Neuron (in vitro differentiated cells): ENCODE results near the gene WNK2.

Experiments
- H2AFZ ChIP-seq: one replicate; pipeline ENCODE4 v1.6.1; 2013; ENCODE audit warnings: low read depth, mild to moderate bottlenecking, inconsistent platforms, low read length, moderate library complexity
- H3K27me3 ChIP-seq: one replicate; pipeline ENCODE4 v1.6.1; 2013; ENCODE audit warnings: low read length; ENCODE audit not compliant: insufficient read depth
- H3K36me3 ChIP-seq: one replicate; pipeline ENCODE4 v1.6.1; 2013; ENCODE audit warnings: low read length; ENCODE audit not compliant: insufficient read depth
- H3K4me1 ChIP-seq: one replicate; pipeline ENCODE4 v1.6.1; 2013; ENCODE audit warnings: low read length; ENCODE audit not compliant: insufficient read depth
- H3K4me3 ChIP-seq: 2 replicates; pipeline ENCODE4 v1.5.1; 2013; ENCODE audit warnings: mild to moderate bottlenecking, low read length, moderate library complexity
- H3K9me3 ChIP-seq: one replicate; pipeline ENCODE4 v1.6.1; 2013; ENCODE audit warnings: low read length

WNK2 gene

GRCh38 chr9:93288891-93289883 is 105.2 kb downstream of the WNK2 start:
- no peak overlapping the region for H2AFZ ChIP-seq
- H3K36me3 ChIP-seq, result no peaks in the 10 kb centered on the region
- no peaks in the 10 kb centered on the region for H3K9me3 ChIP-seq
- peaks cover 11% of the 10 kb centered on the region for H3K4me1 ChIP-seq
- no peak overlapping the region for H3K4me3 ChIP-seq
- no peaks in the 10 kb centered on the region for H3K27me3 ChIP-seq

GRCh38 chr9:93290495-93291434 is 106.8 kb downstream of the WNK2 start:
- Histone ChIP-seq H3K27me3 (no peaks in the 10 kb centered on the region), H3K9me3 (no peaks in the 10 kb centered on the region), H3K4me3 (no peak overlapping the region), H3K4me1 (peaks cover 11% of the 10 kb centered on the region), H2AFZ (no peak overlapping the region), H3K36me3 (no peaks in the 10 kb centered on the region)

GRCh38 chr9:93291536-93292287 is 107.8 kb downstream of the WNK2 start:
- Histone ChIP-seq H3K4me3 (no peak overlapping the region), H2AFZ (no peak overlapping the region), H3K4me1 (peaks cover 11% of the 10 kb centered on the region), H3K36me3 (no peaks in the 10 kb centered on the region), H3K27me3 (no peaks in the 10 kb centered on the region), H3K9me3 (no peaks in the 10 kb centered on the region)

- H3K27me3 ChIP-seq, result no peaks in the 10 kb centered on the region
- H3K36me3 ChIP-seq, result no peaks in the 10 kb centered on the region
- no peak overlapping the region for H2AFZ ChIP-seq
- H3K4me1 ChIP-seq, result peaks cover 11% of the 10 kb centered on the region
- H3K9me3 ChIP-seq, result no peaks in the 10 kb centered on the region
- no peak overlapping the region for H3K4me3 ChIP-seq
Observed at GRCh38 chr9:93292288-93292615, 108.3 kb downstream of the WNK2 start.

GRCh38 chr9:93292664-93293328 is 108.9 kb downstream of the WNK2 start:
- H3K36me3 ChIP-seq, result no peaks in the 10 kb centered on the region
- H3K4me1 ChIP-seq, result peaks cover 11% of the 10 kb centered on the region
- H3K9me3 ChIP-seq, result no peaks in the 10 kb centered on the region
- H3K4me3 ChIP-seq, result no peak overlapping the region
- H3K27me3 ChIP-seq, result no peaks in the 10 kb centered on the region
- no peak overlapping the region for H2AFZ ChIP-seq

- no peaks in the 10 kb centered on the region for H3K9me3 ChIP-seq
- H3K27me3 ChIP-seq, result no peaks in the 10 kb centered on the region
- H3K36me3 ChIP-seq, result no peaks in the 10 kb centered on the region
- peaks cover 11% of the 10 kb centered on the region for H3K4me1 ChIP-seq
- no peak overlapping the region for H3K4me3 ChIP-seq
- H2AFZ ChIP-seq, result no peak overlapping the region
Observed at GRCh38 chr9:93294011-93294410, 110.1 kb downstream of the WNK2 start.

- no peaks in the 10 kb centered on the region for H3K36me3 ChIP-seq
- H3K27me3 ChIP-seq, result no peaks in the 10 kb centered on the region
- peaks cover 5% of the 10 kb centered on the region for H3K4me1 ChIP-seq
- no peak overlapping the region for H2AFZ ChIP-seq
- H3K9me3 ChIP-seq, result no peaks in the 10 kb centered on the region
- no peak overlapping the region for H3K4me3 ChIP-seq
Observed at GRCh38 chr9:93295031-93295430, 111.1 kb downstream of the WNK2 start.

- Histone ChIP-seq H3K27me3 (no peaks in the 10 kb centered on the region), H3K4me3 (no peak overlapping the region), H3K36me3 (no peaks in the 10 kb centered on the region), H3K9me3 (no peaks in the 10 kb centered on the region), H2AFZ (no peak overlapping the region), H3K4me1 (peaks cover 2% of the 10 kb centered on the region)
Observed at GRCh38 chr9:93295456-93296076, 111.6 kb downstream of the WNK2 start.

- Histone ChIP-seq H3K9me3 (no peaks in the 10 kb centered on the region), H3K27me3 (no peaks in the 10 kb centered on the region), H2AFZ (no peak overlapping the region), H3K36me3 (no peaks in the 10 kb centered on the region), H3K4me1 (no peaks in the 10 kb centered on the region), H3K4me3 (no peak overlapping the region)
Observed at GRCh38 chr9:93296889-93297480, 113.0 kb downstream of the WNK2 start.

GRCh38 chr9:93297659-93298497 is 113.9 kb downstream of the WNK2 start:
- H2AFZ ChIP-seq, result no peak overlapping the region
- H3K36me3 ChIP-seq, result no peaks in the 10 kb centered on the region
- H3K4me1 ChIP-seq, result no peaks in the 10 kb centered on the region
- H3K27me3 ChIP-seq, result no peaks in the 10 kb centered on the region
- H3K4me3 ChIP-seq, result no peak overlapping the region
- H3K9me3 ChIP-seq, result no peaks in the 10 kb centered on the region
